ENCODE measurements around the gene SSUH2.

Gene SSUH2

DNA sequence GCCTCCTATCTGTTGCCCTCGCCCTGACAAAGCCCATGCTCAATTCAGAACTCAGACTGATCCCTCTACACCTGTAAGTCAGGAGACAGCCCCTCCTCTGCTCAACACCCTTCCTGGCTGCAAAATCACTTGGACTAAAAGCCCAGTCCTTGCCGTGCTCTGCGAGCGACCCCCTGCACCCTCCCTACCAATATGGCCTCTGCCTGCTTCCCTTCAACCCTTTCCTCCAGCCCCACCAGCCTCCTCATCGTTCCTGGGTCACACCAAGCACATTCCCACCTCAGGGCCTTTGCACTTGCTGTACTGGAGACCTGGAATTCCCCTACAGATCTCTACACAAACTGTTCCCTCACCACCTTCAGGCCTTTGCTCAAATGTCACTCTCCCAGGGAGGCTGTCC is 5.2 kb upstream of the SSUH2 start:
- DNase-seq (ENCODE audit: low read depth): no peak
- TF ChIP-seq, protein P1, sequence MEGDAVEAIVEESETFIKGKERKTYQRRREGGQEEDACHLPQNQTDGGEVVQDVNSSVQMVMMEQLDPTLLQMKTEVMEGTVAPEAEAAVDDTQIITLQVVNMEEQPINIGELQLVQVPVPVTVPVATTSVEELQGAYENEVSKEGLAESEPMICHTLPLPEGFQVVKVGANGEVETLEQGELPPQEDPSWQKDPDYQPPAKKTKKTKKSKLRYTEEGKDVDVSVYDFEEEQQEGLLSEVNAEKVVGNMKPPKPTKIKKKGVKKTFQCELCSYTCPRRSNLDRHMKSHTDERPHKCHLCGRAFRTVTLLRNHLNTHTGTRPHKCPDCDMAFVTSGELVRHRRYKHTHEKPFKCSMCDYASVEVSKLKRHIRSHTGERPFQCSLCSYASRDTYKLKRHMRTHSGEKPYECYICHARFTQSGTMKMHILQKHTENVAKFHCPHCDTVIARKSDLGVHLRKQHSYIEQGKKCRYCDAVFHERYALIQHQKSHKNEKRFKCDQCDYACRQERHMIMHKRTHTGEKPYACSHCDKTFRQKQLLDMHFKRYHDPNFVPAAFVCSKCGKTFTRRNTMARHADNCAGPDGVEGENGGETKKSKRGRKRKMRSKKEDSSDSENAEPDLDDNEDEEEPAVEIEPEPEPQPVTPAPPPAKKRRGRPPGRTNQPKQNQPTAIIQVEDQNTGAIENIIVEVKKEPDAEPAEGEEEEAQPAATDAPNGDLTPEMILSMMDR (IDR thresholded peaks at IDR 0.05; ENCODE audit: low read depth, low read length, missing control alignments): no peak
- no peak overlapping the region for H3K4me3 ChIP-seq (ENCODE audit: low read depth, low read length)

DNA sequence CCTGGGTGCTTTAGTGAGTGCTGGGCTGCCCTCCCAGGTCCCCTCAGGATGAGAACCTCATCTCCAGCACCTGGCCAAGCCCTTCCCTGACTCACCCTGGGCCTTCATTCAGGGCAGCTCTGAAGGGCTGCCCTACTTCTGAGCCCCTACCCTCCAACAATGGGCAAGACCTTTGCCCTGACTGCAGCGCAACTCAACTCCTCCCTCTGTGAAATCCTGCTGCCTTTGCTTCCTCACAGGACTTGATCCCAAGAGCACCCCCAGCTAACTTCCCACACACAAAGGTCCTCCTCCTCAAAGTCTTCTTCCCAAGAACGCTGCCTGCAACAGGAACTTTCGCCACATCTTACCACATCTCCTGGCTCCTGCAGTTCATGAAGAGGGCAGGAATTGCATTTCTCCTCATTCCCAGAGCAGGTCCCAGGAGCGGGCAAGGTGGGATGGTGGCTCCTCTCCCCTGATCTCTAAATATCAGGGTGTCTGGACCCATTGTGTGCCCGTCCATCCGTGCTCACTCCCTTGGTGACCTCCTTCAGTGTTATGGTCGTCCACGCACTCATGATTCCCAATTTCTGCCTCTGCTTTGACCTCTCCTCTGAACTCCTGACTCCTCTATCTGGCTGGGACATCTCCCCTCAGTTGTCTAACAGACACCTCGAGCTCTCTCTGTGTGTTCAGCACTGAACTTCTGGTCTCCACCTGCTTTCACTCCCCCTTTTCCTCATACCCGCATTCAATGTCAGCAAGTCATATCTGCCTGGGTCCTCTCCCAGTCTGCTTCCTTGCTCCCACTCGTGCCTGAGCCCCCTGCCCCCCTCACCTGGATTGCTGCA is 4.5 kb upstream of the SSUH2 start:
- no peak overlapping the region for H3K4me3 ChIP-seq (ENCODE audit: low read depth, low read length)
- DNase-seq (ENCODE audit: low read depth): no peak
- TF ChIP-seq, protein P1 (IDR thresholded peaks at IDR 0.05; ENCODE audit: low read depth, low read length, missing control alignments): no peak

DNA sequence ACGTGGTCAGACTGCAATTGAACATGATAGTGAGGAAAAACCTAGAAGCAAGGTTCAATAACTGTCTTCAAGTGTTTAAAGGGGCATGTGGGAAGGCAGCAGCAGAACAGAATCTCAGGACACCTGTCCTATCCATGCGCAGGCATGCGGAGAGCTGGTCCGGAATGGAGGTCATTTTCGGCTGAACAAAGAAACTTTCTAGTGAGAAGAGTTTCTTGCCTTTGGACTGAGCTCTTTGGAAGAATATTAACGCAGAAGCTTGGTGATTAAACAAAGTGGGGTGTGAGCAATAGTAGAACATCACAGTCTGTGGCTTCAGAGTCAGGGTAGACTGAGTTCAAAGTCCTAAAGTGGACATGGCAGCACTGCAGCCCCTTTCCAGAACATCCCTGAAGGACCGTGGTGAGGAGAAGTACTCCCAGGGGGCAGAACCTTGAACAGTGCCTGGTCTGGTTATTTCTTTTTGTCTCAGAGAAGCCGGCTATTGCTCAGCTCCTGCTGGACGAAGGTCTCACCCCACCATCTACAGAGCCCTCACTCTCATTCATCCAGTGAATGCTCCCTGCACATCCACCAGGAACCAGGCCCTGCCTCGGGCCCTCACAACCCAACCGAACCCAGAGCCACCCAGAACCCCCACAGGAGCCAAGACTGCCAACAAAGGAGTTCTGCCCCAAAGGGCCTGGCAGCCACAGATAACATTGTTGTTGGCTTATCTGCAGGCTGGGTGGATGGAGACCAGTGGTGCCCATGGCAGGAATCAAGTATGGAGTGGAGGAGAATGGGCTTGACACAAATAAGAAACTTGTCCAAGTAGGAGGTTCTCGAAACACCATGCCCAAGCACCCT is 2.8 kb upstream of the SSUH2 start:
- TF ChIP-seq, protein P1 (IDR thresholded peaks at IDR 0.05; ENCODE audit: low read depth, low read length, missing control alignments): no peak
- no peak overlapping the region for H3K4me3 ChIP-seq (ENCODE audit: low read depth, low read length)
- DNase-seq (ENCODE audit: low read depth): no peak

DNA sequence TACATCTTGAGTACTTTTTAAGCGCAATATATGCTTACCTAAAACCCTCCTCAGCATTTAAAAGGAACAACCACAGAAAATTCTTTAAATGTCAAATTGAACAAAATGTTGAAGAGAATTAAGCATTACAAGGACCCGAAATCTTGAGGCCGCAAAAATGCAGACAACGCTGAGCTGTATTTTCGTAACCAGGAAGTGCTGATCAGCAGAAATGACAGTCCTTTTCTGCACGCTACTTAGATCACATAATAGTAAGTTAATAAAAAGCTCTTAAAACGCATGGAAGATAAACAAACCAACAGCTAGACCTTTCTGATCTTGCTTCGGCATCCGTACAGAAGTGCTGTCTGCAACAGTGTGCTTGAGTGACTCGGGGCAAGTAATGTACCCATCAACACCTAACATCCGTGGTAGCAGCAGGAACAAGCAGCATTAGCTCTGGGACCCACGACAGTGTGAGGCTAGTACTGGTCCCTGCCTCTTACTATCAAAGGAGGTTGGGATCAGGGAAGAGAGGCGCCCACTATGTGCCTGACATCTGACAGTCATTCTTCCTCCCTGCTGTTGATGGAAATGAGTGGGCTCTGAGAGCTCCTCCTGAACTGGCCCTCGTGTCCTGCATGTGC is 1.8 kb upstream of the SSUH2 start:
- TF ChIP-seq, protein P1 (IDR thresholded peaks at IDR 0.05; ENCODE audit: low read depth, low read length, missing control alignments): no peak
- DNase-seq (ENCODE audit: low read depth): no peak
- H3K4me3 ChIP-seq (ENCODE audit: low read depth, low read length): no peak overlapping the region

DNA sequence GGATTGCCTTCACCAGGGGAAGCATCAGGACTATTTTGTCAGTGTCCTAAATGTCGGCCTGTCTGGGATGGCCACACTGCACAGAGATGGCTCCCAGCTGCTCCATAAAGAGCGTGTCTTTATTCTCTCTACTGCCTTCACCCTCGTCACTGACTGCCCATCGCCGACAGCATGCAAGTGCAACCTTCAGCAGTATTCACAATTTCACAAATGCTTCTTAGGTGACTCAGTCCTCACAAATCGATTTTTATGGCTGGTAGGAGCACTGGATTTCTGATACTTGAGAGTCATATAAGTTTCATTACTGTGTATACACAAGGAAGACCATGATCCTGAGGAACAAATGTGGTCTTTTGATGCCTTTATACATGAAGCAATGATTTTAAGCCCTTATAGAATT is 1.1 kb upstream of the SSUH2 start:
- DNase-seq (ENCODE audit: low read depth): no peak
- no peak overlapping the region for H3K4me3 ChIP-seq (ENCODE audit: low read depth, low read length)
- TF ChIP-seq, protein P1 (IDR thresholded peaks at IDR 0.05; ENCODE audit: low read depth, low read length, missing control alignments): no peak

DNA sequence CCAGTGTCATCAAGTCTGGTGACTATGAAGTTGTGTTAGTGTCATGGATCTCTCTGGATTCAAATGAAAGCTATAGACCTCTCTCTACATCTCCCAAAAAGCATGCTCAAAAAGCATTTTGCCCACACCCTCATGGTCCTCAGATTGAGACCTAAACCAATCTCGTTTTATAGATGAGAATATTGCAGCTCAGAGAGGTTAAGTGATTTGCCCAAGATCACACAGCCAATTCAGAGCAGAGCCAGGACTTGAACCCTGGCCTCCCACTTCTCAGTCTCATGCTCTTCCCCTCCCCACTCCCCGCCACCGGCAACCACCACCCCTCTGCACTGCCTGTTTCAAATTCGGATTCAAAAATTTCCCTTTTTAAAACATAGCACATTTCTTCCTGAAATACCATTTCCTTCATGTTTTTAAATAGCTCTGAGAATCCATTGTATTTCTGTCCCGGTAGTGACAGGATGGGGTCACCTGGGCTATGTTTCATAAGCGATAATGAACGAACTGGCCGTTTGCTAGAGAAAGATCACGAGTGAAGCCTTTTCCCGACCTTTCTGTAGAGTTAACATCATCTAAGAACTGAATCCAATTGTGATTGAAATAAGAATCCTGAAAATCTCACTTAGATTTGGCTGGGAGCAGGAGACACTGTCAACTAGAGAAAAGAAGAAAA is 769 bp downstream of the SSUH2 start:
- H3K4me3 ChIP-seq (ENCODE audit: low read depth, low read length): no peak overlapping the region
- DNase-seq (ENCODE audit: low read depth): no peak
- TF ChIP-seq, protein P1 (IDR thresholded peaks at IDR 0.05; ENCODE audit: low read depth, low read length, missing control alignments): no peak
